ENCODE data around the gene NFATC3.

DNA sequence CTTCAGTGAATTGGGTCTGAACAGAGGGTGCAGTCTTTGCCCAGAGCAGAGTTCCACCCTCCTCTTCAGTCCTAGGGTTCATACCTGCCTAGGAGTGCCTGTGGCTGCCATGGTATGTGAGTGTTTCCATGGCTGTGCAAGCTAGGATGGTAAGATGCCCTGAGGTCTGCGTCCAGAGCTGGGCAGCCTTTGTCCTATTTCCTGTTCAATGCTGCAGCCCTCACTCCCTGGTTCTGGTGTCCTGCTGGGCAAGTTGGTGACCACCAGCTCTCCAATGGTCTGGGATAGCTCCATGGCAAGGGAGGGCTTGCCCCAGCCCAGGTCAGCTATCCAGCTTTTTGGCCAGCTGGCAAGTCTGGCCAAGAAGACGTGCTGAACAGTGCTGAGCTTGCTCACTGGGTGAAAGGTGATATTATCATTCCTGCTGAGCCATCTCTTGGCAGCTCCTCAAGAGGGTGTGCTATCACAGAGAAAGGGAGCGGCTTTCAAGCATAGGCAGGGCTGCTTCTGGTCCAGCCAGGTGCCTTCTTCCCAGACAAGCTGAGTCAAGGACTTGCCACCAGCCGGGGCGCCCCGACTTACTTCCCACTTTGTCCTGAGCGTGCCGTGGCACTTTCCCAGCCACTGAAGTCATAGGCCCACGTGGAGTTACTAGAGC, 13.0 kb upstream of the NFATC3 start:
- TF ChIP-seq, protein P1, sequence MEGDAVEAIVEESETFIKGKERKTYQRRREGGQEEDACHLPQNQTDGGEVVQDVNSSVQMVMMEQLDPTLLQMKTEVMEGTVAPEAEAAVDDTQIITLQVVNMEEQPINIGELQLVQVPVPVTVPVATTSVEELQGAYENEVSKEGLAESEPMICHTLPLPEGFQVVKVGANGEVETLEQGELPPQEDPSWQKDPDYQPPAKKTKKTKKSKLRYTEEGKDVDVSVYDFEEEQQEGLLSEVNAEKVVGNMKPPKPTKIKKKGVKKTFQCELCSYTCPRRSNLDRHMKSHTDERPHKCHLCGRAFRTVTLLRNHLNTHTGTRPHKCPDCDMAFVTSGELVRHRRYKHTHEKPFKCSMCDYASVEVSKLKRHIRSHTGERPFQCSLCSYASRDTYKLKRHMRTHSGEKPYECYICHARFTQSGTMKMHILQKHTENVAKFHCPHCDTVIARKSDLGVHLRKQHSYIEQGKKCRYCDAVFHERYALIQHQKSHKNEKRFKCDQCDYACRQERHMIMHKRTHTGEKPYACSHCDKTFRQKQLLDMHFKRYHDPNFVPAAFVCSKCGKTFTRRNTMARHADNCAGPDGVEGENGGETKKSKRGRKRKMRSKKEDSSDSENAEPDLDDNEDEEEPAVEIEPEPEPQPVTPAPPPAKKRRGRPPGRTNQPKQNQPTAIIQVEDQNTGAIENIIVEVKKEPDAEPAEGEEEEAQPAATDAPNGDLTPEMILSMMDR (IDR thresholded peaks at IDR 0.05) = no peak
- TF ChIP-seq POLR2A (IDR thresholded peaks at IDR 0.05) = no peak

All from body of pancreas (tissue), 4 donors.